Kidney epithelial cell (primary cell): ENCODE measurements around the gene LTBP3. TPM values are rescaled to one million over a fixed set of nuclear protein-coding genes. Genes with fewer than 3 reads are reported as not detected.

Experiments
- DNase-seq: peaks from one replicate; pipeline ENCODE4 v3.0.0-alpha.2; 2010; ENCODE audit warnings: low read depth
- H3K27me3 ChIP-seq: 2 replicates; pipeline ENCODE4 v1.6.0; 2011; ENCODE audit warnings: low read length; ENCODE audit not compliant: control insufficient read depth, insufficient read depth
- H3K36me3 ChIP-seq: 2 replicates; pipeline ENCODE4 v1.5.1; 2011; ENCODE audit warnings: low read length; ENCODE audit not compliant: control insufficient read depth, insufficient read depth
- H3K4me3 ChIP-seq: 2 replicates; pipeline ENCODE4 v1.5.1; 2011; ENCODE audit warnings: low read depth, mild to moderate bottlenecking, control low read depth, low read length
- total RNA-seq: library from RNA; depleted of rRNA; stranded (reverse); fragments of >200 nt; gene quantifications from 2 replicates; pipeline ENCODE4 v1.2.3, GENCODE V29; 2015
- TF ChIP-seq, protein P1 (sequence below): IDR thresholded peaks from 2 replicates; pipeline ENCODE4 v1.5.1; 2011; ENCODE audit warnings: mild to moderate bottlenecking, moderate library complexity, low read length, control low read depth, inconsistent platforms; ENCODE audit not compliant: insufficient read depth, poor library complexity, severe bottlenecking

LTBP3 gene
- total RNA-seq, 1 donor from 2014 or later: 116 TPM

DNA sequence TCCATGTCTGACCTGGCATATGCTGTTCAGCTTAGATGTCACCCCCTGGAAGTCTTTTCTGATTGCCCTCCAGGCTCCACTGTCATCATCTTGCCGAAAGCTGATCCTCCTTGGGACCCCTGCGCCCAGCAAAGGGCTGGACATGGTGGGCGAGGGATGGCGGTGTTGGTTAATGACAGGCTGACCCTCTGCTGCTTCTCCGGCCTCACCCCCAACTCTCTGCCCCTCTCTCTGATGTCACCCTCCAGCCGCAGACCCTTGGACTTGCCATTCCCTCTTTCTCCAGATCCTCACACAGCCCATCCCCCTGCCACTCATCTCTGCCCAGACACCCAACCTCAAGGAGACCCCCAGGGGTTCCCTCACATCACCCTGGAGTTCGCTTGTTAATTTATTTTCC is 20.0 kb upstream of the LTBP3 start:
- DNase-seq: no peak
- no peaks in the 10 kb centered on the region for H3K27me3 ChIP-seq
- H3K36me3 ChIP-seq: peaks cover 1% of the 10 kb centered on the region
- TF ChIP-seq, protein P1, sequence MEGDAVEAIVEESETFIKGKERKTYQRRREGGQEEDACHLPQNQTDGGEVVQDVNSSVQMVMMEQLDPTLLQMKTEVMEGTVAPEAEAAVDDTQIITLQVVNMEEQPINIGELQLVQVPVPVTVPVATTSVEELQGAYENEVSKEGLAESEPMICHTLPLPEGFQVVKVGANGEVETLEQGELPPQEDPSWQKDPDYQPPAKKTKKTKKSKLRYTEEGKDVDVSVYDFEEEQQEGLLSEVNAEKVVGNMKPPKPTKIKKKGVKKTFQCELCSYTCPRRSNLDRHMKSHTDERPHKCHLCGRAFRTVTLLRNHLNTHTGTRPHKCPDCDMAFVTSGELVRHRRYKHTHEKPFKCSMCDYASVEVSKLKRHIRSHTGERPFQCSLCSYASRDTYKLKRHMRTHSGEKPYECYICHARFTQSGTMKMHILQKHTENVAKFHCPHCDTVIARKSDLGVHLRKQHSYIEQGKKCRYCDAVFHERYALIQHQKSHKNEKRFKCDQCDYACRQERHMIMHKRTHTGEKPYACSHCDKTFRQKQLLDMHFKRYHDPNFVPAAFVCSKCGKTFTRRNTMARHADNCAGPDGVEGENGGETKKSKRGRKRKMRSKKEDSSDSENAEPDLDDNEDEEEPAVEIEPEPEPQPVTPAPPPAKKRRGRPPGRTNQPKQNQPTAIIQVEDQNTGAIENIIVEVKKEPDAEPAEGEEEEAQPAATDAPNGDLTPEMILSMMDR: no peak
- no peak overlapping the region for H3K4me3 ChIP-seq

DNA sequence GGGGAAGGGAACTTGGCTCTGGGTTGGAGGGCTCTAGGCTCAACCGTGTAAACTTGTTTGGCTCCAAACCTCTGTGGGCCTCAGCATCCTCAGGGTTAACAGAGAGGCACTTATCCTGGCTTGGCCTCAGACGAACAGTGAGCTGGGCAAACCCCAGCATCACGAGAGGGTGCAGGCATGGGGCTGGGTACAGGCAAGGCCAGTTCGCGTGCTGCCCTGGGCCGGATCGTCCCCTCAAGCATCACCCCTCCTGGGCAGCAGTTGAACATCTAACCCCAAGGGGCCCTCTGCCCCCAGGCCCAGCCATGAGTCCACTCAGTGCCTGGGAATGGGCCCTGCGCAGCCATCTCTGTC is 19.6 kb upstream of the LTBP3 start:
- Histone ChIP-seq H3K27me3 (no peaks in the 10 kb centered on the region), H3K4me3 (no peak overlapping the region), H3K36me3 (peaks cover 1% of the 10 kb centered on the region)
- DNase-seq: no peak
- TF ChIP-seq, protein P1: no peak

DNA sequence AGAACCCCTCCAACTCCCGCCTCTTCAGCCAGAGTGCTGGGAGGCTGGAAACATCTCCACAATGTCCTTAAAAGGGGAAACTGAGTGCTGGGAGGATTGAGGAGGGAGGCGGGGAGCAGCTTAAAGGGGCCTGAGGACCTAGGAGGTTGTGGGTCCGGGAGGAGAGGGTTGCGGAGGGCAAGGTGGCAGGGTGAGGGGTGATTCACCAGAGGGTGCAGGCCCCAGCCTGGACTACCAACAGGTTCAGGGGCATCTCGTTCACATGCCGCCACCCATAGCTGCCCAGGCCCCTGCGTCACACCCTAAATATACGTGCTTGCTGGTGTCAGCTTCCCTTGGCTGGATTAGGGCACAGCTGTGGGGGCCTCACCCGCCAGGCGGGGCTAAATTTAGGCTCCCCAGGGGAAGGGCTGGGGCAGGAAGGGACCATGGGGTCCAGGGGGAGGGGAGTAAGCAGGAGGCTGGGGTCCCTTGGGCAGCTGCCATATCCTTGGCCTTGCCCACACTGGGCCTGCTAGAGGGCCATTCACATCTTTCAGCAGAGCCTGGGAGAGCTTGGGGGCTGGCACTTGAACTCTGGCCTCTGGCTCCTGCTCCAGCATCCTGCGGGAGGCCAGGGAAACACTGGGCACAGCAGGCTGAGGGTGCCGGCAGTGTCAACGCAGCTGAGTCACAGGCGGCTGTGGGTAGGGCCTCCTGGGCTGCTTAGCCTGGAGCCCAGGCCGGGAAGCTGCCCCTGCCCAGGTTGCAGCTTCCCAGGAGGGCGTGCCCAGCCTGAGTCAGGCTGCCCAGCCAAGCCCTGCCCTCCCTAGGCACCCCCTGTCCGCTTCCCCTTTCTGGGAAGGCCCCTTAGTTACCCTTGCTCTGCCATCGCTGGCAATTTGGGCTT is 19.0 kb upstream of the LTBP3 start:
- no peak for DNase-seq
- H3K27me3 ChIP-seq: no peaks in the 10 kb centered on the region
- H3K36me3 ChIP-seq: peaks cover 1% of the 10 kb centered on the region
- TF ChIP-seq, protein P1: no peak
- no peak overlapping the region for H3K4me3 ChIP-seq

DNA sequence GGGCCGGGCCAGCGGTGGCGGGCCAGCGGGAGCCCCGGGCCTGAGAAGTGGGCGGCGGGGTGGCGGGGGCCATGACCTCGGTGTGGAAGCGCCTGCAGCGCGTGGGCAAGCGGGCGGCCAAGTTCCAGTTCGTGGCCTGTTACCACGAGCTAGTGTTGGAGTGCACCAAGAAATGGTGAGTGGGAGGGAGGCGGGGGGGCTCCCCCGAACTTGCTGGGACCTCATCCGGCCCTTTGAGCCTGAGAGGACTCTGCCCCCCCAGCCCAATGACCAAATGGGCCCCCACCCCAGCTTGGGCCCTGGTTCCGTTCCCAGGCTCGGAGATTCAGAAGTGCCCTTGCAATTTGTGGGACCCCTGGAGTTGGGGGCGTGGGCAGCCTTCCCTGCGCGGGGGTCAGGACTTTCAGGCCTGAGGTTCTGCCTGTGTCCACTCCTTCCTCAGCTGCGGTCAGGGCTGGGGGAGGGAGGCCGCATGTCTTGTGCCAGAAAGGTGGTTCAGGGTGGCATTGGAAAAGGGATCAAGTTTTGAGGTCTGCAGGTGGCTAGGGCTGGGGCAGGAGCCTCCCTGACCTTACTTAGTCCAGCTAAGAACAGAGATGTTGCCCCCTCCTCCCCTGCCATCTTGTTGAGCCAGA is 18.2 kb upstream of the LTBP3 start:
- TF ChIP-seq, protein P1: no peak
- H3K36me3 ChIP-seq: peaks cover 1% of the 10 kb centered on the region
- H3K27me3 ChIP-seq: no peaks in the 10 kb centered on the region
- H3K4me3 ChIP-seq: peak overlapping the region; percentile 39
- no peak for DNase-seq

DNA sequence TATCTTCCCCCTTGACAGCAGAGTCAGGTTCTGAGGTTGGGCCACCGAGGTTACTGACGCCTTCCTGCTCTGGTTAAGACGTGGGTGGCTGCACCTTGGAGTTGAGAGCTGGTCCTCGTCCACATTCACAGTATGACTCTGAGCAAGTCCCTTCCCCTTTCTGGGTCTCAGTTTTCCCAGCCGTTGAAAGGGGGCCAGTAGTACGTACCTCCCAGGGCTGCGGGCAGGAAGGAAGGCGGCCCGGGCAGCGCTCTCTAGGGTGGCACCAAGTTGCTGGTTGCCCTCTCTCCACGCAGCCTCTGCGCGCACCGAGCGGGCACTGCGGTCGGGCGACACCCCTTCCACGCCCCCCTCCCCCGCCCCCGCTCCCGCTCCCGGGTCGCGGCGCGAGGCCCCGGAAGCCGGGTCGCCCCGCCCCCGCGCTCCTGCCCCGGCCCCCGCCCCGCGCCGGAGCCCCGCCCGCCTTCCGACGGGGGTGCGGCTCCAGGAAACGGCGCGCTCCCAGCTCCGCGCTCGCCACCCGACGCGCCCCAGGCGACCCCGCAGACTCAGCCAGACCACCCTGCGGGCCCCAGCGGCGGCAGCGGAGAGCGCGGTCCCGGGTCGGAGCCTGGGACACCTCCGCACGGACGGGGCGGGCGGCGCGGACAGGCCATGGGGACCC is 17.5 kb upstream of the LTBP3 start, which contains the start of gene EHBP1L1:
Gene EHBP1L1 (plus strand): TSS at position 486 of the 664 bp plus-strand sequence. CDS start 250 bp downstream, outside the sequence.
- H3K4me3 ChIP-seq: peak within 1 kb of the TSS; percentile 39
- H3K27me3 ChIP-seq: no peaks in the 10 kb centered on the region
- TF ChIP-seq, protein P1: no peak
- H3K36me3 ChIP-seq: peaks cover 1% of the 10 kb centered on the region
- DNase-seq: no peak
